Right lobe of liver (tissue), 6 donors: ENCODE results near the gene TBXT. TPM values are rescaled to one million over a fixed set of nuclear protein-coding genes. Genes with fewer than 3 reads are reported as not detected.

Experiments used
- ATAC-seq, 4 donors: fragments of 200-7000 bp; cut with Tn5 transposase; one replicate each; pipeline ENCODE4 v1.9.1; 2020; ENCODE audit warnings: mild to moderate bottlenecking in 4 of 4, moderate library complexity in 4 of 4
- DNase-seq, 3 donors: peaks; one replicate each; pipeline ENCODE4 v3.0.0-alpha.2; 2020
- H3K27ac ChIP-seq, 3 donors: fragments of 200-600 bp; one replicate each; pipeline ENCODE4 v1.8.0; 2022
- H3K27me3 ChIP-seq, 2 donors: fragments of 200-600 bp; one replicate each; pipeline ENCODE4 v1.8.0; 2022
- H3K36me3 ChIP-seq, 4 donors: fragments of 200-600 bp; sonication (generic) in 1 of 4; one replicate each; pipeline versions ENCODE4 v1.5.1 to v1.8.0; 2017 to 2022; ENCODE audit warnings: control low read depth in 1 of 4
- H3K4me1 ChIP-seq, 4 donors: fragments of 200-600 bp; sonication (generic) in 1 of 4; one replicate each; pipeline versions ENCODE4 v1.5.1 to v1.8.0; 2017 to 2022; ENCODE audit warnings: control low read depth in 1 of 4
- H3K4me3 ChIP-seq, 3 donors: fragments of 200-600 bp; one replicate each; pipeline ENCODE4 v1.8.0; 2022
- H3K9me3 ChIP-seq, 4 donors: fragments of 200-600 bp; sonication (generic) in 1 of 4; one replicate each; pipeline versions ENCODE4 v1.5.1 to v1.8.0; 2017 to 2022; ENCODE audit warnings: control low read depth in 1 of 4
- CTCF ChIP-seq, 4 donors: fragments of 200-600 bp in 3 of 4; fragments of 450-650 bp in 1 of 4; IDR thresholded peaks; one replicate each; pipeline versions ENCODE4 v1.5.1 to v1.8.0; 2016 to 2022; ENCODE audit warnings: antibody characterized with exemption in 4 of 4, mild to moderate bottlenecking in 2 of 4
- POLR2A ChIP-seq: fragments of 450-650 bp; IDR thresholded peaks from one replicate; pipeline ENCODE4 v1.6.1; 2017; ENCODE audit warnings: antibody characterized with exemption, mild to moderate bottlenecking
- WGBS: methylation state at CpG from one replicate; pipeline ENCODE4 v1.1.6; 2018; ENCODE audit warnings: low coverage, low lambda C conversion rate; ENCODE audit not compliant: insufficient coverage; ENCODE audit errors: missing lambda C conversion rate; 5-methylcytosine and 5-hydroxymethylcytosine counted together
- intact Hi-C, 2 donors: fragments of 100-400 bp; cut with DNase I; formaldehyde crosslinking; loops; one replicate each; pipeline versions ENCODE4 v1.11.2 to v1.14.1; 2022
- total RNA-seq, 6 experiments: library from RNA; depleted of rRNA in 2 of 6; stranded (reverse); fragments of >200 nt in 2 of 6; fragmentation: NEBNext Ultra II Directional in 3 of 6; extraction: Animal tissue kit (Norgen Biotek cat#: 25700) in 3 of 6; gene quantifications; one replicate each; pipeline versions ENCODE4 v1.1.0 to v1.2.4, GENCODE V29; 2016 to 2023
- donor health status: DM: no; HTN: yes; CAD: no.
- donor health status: DM: no; HTN: no; CAD: no.
- donor health status: DM: no; HTN: no; CAD: no.
- donor health status: DM: no; HTN: yes; CAD: no.
- donor health status: DM: no; HTN: yes; CAD: no.

The TBXT gene
- total RNA-seq, 6 experiments from 2014 or later: not detected

DNA sequence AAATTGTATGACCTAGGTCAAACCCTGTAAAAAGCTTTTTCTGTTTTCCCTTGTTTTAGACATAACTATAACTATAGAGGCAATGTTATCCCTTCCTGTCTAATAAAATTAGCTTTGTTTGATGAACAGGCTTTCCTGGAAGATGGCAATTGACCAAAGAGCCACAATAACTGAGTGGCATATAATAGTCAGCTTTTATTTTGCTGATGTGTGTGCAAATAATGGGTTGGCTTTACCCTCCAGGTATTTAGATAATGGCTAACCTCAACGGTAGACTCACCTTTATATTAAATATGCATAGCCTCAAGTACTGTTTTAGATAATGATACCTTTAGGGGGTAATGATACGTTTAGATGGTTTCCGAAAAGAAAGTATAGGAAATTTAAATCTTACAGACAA lies 15.0 kb downstream of the TBXT start:
- no peaks in the 10 kb centered on the region for H3K27me3 ChIP-seq
- no peaks in the 10 kb centered on the region for H3K36me3 ChIP-seq
- no peaks in the 10 kb centered on the region for H3K9me3 ChIP-seq
- 43% methylated on average over 3 of the region's 3 CpGs for WGBS
- no peak for TF ChIP-seq CTCF (IDR thresholded peaks at IDR 0.05)
- TF ChIP-seq POLR2A: no peak
- DNase-seq (no peak), ATAC-seq (no peak)
- no peak overlapping the region for H3K27ac ChIP-seq
- intact Hi-C loops: no loop called here
- H3K4me3 ChIP-seq: no peak overlapping the region
- no peaks in the 10 kb centered on the region for H3K4me1 ChIP-seq

DNA sequence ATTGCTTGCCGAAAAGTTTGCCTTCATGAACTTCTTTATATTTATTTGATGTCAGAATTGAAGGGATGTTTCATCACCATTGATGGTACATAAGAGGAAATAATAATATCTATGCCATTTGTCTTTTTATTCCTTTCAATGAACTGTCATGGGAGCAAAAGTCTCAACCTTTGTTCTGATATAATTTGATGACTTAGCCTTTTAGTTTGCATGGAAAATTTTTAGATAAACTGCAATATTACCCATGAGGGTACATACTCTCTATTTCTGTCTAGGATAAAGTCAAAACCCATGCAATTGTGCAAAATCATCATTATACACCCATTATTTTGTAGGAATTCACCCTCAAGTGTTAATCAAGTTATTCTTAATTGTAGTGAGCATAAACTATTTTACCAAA lies 15.9 kb downstream of the TBXT start:
- Histone ChIP-seq H3K9me3 (no peaks in the 10 kb centered on the region), H3K27me3 (no peaks in the 10 kb centered on the region), H3K4me1 (no peaks in the 10 kb centered on the region), H3K4me3 (no peak overlapping the region), H3K27ac (no peak overlapping the region), H3K36me3 (no peaks in the 10 kb centered on the region)
- TF ChIP-seq POLR2A: no peak
- TF ChIP-seq CTCF (IDR thresholded peaks at IDR 0.05): no peak
- ATAC-seq (no peak), DNase-seq (no peak)
- WGBS: 70% methylated on average over 1 of the region's 1 CpG
- intact Hi-C loops: no loop called here

DNA sequence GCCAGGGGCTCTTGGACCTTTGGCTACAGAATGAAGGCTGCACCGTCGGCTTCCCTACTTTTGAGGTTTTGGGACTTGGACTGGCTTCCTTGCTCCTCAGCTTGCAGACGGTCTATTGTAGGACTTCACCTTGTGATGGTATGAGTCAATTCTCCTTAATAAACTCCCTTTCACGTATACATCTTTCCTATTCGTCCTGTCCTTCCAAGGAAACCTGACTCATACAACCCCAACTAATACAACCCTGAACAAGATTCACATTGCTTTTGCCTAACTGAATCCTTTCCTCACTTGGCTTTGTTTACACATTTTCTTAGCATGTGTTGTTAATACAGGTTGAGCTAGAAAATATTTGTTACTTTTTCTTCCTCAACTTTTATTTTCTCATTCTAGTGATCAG lies 21.9 kb downstream of the TBXT start:
- no peak overlapping the region for H3K4me3 ChIP-seq
- no peaks in the 10 kb centered on the region for H3K4me1 ChIP-seq
- no peaks in the 10 kb centered on the region for H3K36me3 ChIP-seq
- H3K27me3 ChIP-seq: no peaks in the 10 kb centered on the region
- DNase-seq: no peak
- ATAC-seq: no peak
- no peak for TF ChIP-seq CTCF (IDR thresholded peaks at IDR 0.05)
- TF ChIP-seq POLR2A: no peak
- H3K27ac ChIP-seq: no peak overlapping the region
- intact Hi-C loops: no loop called here
- WGBS: 72% methylated on average over 5 of the region's 5 CpGs
- H3K9me3 ChIP-seq: no peaks in the 10 kb centered on the region

- no peaks in the 10 kb centered on the region for H3K9me3 ChIP-seq
- ATAC-seq (no peak), DNase-seq (no peak)
- intact Hi-C loops: no loop called here
- 9% methylated on average over 1 of the region's 2 CpGs for WGBS
- H3K4me1 ChIP-seq: no peaks in the 10 kb centered on the region
- no peaks in the 10 kb centered on the region for H3K36me3 ChIP-seq
- no peak for TF ChIP-seq POLR2A
- no peak for TF ChIP-seq CTCF (IDR thresholded peaks at IDR 0.05)
- no peaks in the 10 kb centered on the region for H3K27me3 ChIP-seq
- H3K27ac ChIP-seq: no peak overlapping the region
- H3K4me3 ChIP-seq: no peak overlapping the region
Observed at GRCh38 chr6:166143011-166143410, 24.6 kb downstream of the TBXT start.
